ENCODE measurements around the gene SCN4B. TPM values are rescaled to one million over a fixed set of nuclear protein-coding genes. Genes with fewer than 3 reads are reported as not detected.

The SCN4B gene
- total and polyA plus RNA-seq, 2 of the 4 experiments (the other 2 are of a cell fraction), result 0.18 to 0.44 TPM

GRCh38 chr11:118167906-118168305 lies 15.3 kb upstream of the SCN4B start:
- no peaks in the 10 kb centered on the region for H4K20me1 ChIP-seq (ENCODE audit: insufficient read depth, low read length)
- H4K8ac ChIP-seq (ENCODE audit: low read depth in 2 of 2, low read length in 2 of 2), result no peak overlapping the region
- no peak overlapping the region for H2AK5ac ChIP-seq (ENCODE audit: low read depth, low read length)
- H4K5ac ChIP-seq (ENCODE audit: low read depth, low read length), result no peak overlapping the region
- no CpG with 5 or more reads among the region's 12 CpGs for WGBS, 2 experiments (ENCODE audit: extremely low coverage in 2 of 2, insufficient read length in 1 of 2)
- dilution Hi-C loops (cut with HindIII; ENCODE audit: low sequenced_read_pairs, unreplicated experiment) (no loop called here), in situ Hi-C loops (cut with MboI; ENCODE audit: low sequenced_read_pairs) (no loop called here), intact Hi-C loops (cut with micrococcal nuclease) (no loop called here)
- H3K4me1 ChIP-seq (ENCODE audit: control insufficient read depth, insufficient read depth, low read length), result no peaks in the 10 kb centered on the region
- no peak overlapping the region for H3K4me2 ChIP-seq (ENCODE audit: low read depth, low read length)
- no peak overlapping the region for H3K23ac ChIP-seq (ENCODE audit: low read depth, low read length)
- H3K18ac ChIP-seq (ENCODE audit: low read depth, low read length), result no peak overlapping the region
- no peak overlapping the region for H2AK9ac ChIP-seq (replicated peaks; ENCODE audit: low read depth, low read length, poor library complexity)
- H4K91ac ChIP-seq (ENCODE audit: insufficient read depth, low read depth, low read length), result no peak overlapping the region
- no peak overlapping the region for H3K27ac ChIP-seq (ENCODE audit: insufficient read depth, low read length)
- H3K79me1 ChIP-seq (ENCODE audit: low read depth in 1 of 2, low read length in 2 of 2), result no peaks in the 10 kb centered on the region
- H3K56ac ChIP-seq (ENCODE audit: extremely low read depth, insufficient read depth, low read length), result no peak overlapping the region
- no TSS peak for BruUV-seq (replicated peaks)
- CTCF ChIA-PET, result no interaction called here
- H2BK120ac ChIP-seq (ENCODE audit: low read depth, low read length), result no peak overlapping the region
- H3K4ac ChIP-seq (ENCODE audit: low read depth, low read length), result no peak overlapping the region
- H3K4me3 ChIP-seq (ENCODE audit: insufficient read depth, low read depth, low read length), result no peak overlapping the region
- DNase-seq (no peak), ATAC-seq (ENCODE audit: low read depth) (no peak)
- no peaks in the 10 kb centered on the region for H3K36me3 ChIP-seq (ENCODE audit: control insufficient read depth, insufficient read depth, low read length)
- H3K14ac ChIP-seq (replicated peaks; ENCODE audit: low read depth, low read length), result no peak overlapping the region
- no peak overlapping the region for H2BK5ac ChIP-seq (ENCODE audit: low read depth, low read length, poor library complexity, severe bottlenecking)
- H3K9me3 ChIP-seq (ENCODE audit: control insufficient read depth, insufficient read depth, low read length), result no peaks in the 10 kb centered on the region
- H2AFZ ChIP-seq (replicated peaks; ENCODE audit: low read length, poor library complexity), result no peak overlapping the region
- no peaks in the 10 kb centered on the region for H3K9me1 ChIP-seq (ENCODE audit: insufficient read depth, low read length)
- no peak overlapping the region for H3K9ac ChIP-seq (ENCODE audit: low read depth, low read length)
- H3K27me3 ChIP-seq (ENCODE audit: control insufficient read depth, insufficient read depth, low read length), result peaks cover 20% of the 10 kb centered on the region
- H2BK15ac ChIP-seq (ENCODE audit: low read depth, low read length), result no peak overlapping the region
- POLR2A ChIA-PET (ENCODE audit: unreplicated experiment), result no interaction called here
- TF ChIP-seq MAFK (IDR thresholded peaks at IDR 0.05; ENCODE audit: low read depth, low read length) (no peak), FOS (IDR thresholded peaks at IDR 0.05; ENCODE audit: low read depth, low read length) (no peak), RCOR1 (IDR thresholded peaks at IDR 0.05; ENCODE audit: insufficient replicate concordance, low read length) (no peak), NFE2L2 (IDR thresholded peaks at IDR 0.05; ENCODE audit: low read depth, low read length) (no peak), MAZ (IDR thresholded peaks at IDR 0.05; ENCODE audit: borderline replicate concordance, low read depth, low read length) (no peak), ELK1 (IDR thresholded peaks at IDR 0.05; ENCODE audit: borderline replicate concordance, low read depth, low read length) (no peak)
- no peak overlapping the region for H2BK20ac ChIP-seq (ENCODE audit: low read depth, low read length)
